Measurements from ENCODE around the gene PRKN.

PRKN gene

GRCh38 chr6:162613310-162613709, 114.3 kb downstream of the PRKN start:
- DNase-seq = no peak

GRCh38 chr6:162612613-162613012, 115.0 kb downstream of the PRKN start:
- DNase-seq = no peak

- no peak for DNase-seq
Observed at GRCh38 chr6:162610351-162610750, 117.2 kb downstream of the PRKN start.

- no peak for DNase-seq
Observed at GRCh38 chr6:162605881-162606280, 121.7 kb downstream of the PRKN start.

- DNase-seq = no peak
Observed at GRCh38 chr6:162603231-162604015, 124.1 kb downstream of the PRKN start.

GRCh38 chr6:162602759-162603158, 124.8 kb downstream of the PRKN start:
- no peak for DNase-seq

GRCh38 chr6:162596676-162597075, 130.9 kb downstream of the PRKN start:
- DNase-seq = no peak

GRCh38 chr6:162591517-162591916, 136.0 kb downstream of the PRKN start:
- no peak for DNase-seq

- DNase-seq = no peak
Observed at GRCh38 chr6:162581988-162582780, 145.4 kb downstream of the PRKN start.

- DNase-seq = no peak
Observed at GRCh38 chr6:162580619-162581018, 146.9 kb downstream of the PRKN start.

GRCh38 chr6:162576016-162576415, 151.6 kb downstream of the PRKN start:
- no peak for DNase-seq

GRCh38 chr6:162572240-162572639, 155.3 kb downstream of the PRKN start:
- no peak for DNase-seq

- DNase-seq = no peak
Observed at GRCh38 chr6:162568266-162568665, 159.3 kb downstream of the PRKN start.

GRCh38 chr6:162562041-162562440, 165.5 kb downstream of the PRKN start:
- no peak for DNase-seq

- no peak for DNase-seq
Observed at GRCh38 chr6:162560891-162561290, 166.7 kb downstream of the PRKN start.

- DNase-seq = no peak
Observed at GRCh38 chr6:162554531-162554930, 173.0 kb downstream of the PRKN start.

GRCh38 chr6:162546905-162547304, 180.7 kb downstream of the PRKN start:
- no peak for DNase-seq

GRCh38 chr6:162543221-162543620, 184.3 kb downstream of the PRKN start:
- no peak for DNase-seq

GRCh38 chr6:162541019-162541601, 186.5 kb downstream of the PRKN start:
- DNase-seq = no peak

- DNase-seq = no peak
Observed at GRCh38 chr6:162539321-162539720, 188.2 kb downstream of the PRKN start.

- DNase-seq = no peak
Observed at GRCh38 chr6:162538643-162539064, 188.9 kb downstream of the PRKN start.

- DNase-seq = no peak
Observed at GRCh38 chr6:162533009-162533400, 194.6 kb downstream of the PRKN start.

- no peak for DNase-seq
Observed at GRCh38 chr6:162532283-162533008, 195.1 kb downstream of the PRKN start.
